Globus pallidus (tissue), 1 donor: ENCODE results near the gene CYP4V2.
A peak's percentile ranks its signal among the peaks of the same experiment; 100 is the strongest.

Experiments
- DNase-seq: peaks from one replicate; pipeline ENCODE4 v3.0.0-alpha.2; 2015; ENCODE audit warnings: low spot score

CYP4V2 gene

GRCh38 chr4:186191200-186192065 is at the start of gene CYP4V2:
CYP4V2 (plus strand) TSS chr4:186191567; CDS start chr4:186191824, 257 bp downstream.
- peak; percentile 81 for DNase-seq

GRCh38 chr4:186144198-186144945 is 47.0 kb upstream of the CYP4V2 start:
- DNase-seq, result peak; percentile 56

- DNase-seq, result peak; percentile 43
These were observed 46.3 kb upstream of the CYP4V2 start for GRCh38 chr4:186144946-186145569.

GRCh38 chr4:186146458-186146857 is 44.9 kb upstream of the CYP4V2 start:
- DNase-seq, result no peak

- DNase-seq, result no peak
These were observed 42.9 kb upstream of the CYP4V2 start for GRCh38 chr4:186148336-186148975.

- peak; percentile 48 for DNase-seq
These were observed 41.5 kb upstream of the CYP4V2 start for GRCh38 chr4:186149872-186150271.

GRCh38 chr4:186150926-186151325 is 40.4 kb upstream of the CYP4V2 start:
- DNase-seq, result no peak

GRCh38 chr4:186151499-186151898 is 39.9 kb upstream of the CYP4V2 start:
- DNase-seq, result no peak

- DNase-seq, result no peak
These were observed 33.1 kb upstream of the CYP4V2 start for GRCh38 chr4:186158021-186158813.

GRCh38 chr4:186158966-186159365 is 32.4 kb upstream of the CYP4V2 start:
- DNase-seq, result no peak

GRCh38 chr4:186159613-186160012 is 31.8 kb upstream of the CYP4V2 start:
- no peak for DNase-seq

GRCh38 chr4:186161138-186161537 is 30.2 kb upstream of the CYP4V2 start:
- DNase-seq, result no peak

- DNase-seq, result no peak
These were observed 24.4 kb upstream of the CYP4V2 start for GRCh38 chr4:186166852-186167512.

- DNase-seq, result no peak
These were observed 23.8 kb upstream of the CYP4V2 start for GRCh38 chr4:186167605-186168004.

GRCh38 chr4:186168750-186169149 is 22.6 kb upstream of the CYP4V2 start:
- DNase-seq, result no peak

- DNase-seq, result no peak
These were observed 21.9 kb upstream of the CYP4V2 start for GRCh38 chr4:186169333-186169944.

GRCh38 chr4:186169945-186170802 is 21.2 kb upstream of the CYP4V2 start:
- DNase-seq, result no peak

GRCh38 chr4:186170966-186171365 is 20.4 kb upstream of the CYP4V2 start:
- no peak for DNase-seq

GRCh38 chr4:186172546-186172945 is 18.8 kb upstream of the CYP4V2 start:
- DNase-seq, result no peak
